HepG2 (cell line): ENCODE measurements around the gene ALOXE3. TPM values are rescaled to one million over a fixed set of nuclear protein-coding genes. Genes with fewer than 3 reads are reported as not detected.
A peak's percentile ranks its signal among the peaks of the same experiment; 100 is the strongest.

Experiments used
- BRD4 ChIP-seq: sonication (generic); formaldehyde crosslinking; IDR thresholded peaks from 2 replicates; pipeline ENCODE4 v1.4.0; 2020; ENCODE audit warnings: missing genetic modification reagents
- CBX1 ChIP-seq: IDR thresholded peaks from one replicate; pipeline ENCODE4 v1.6.1; 2016; ENCODE audit warnings: antibody characterized with exemption, low read depth
- CEBPZ ChIP-seq: IDR thresholded peaks from 2 replicates; pipeline ENCODE4 v1.6.1; 2012; ENCODE audit warnings: low read length, improper control_type of control experiment
- CHD4 ChIP-seq: fragments of 200-600 bp; sonication (generic); IDR thresholded peaks from 2 replicates; pipeline ENCODE4 v1.7.0; 2017; ENCODE audit warnings: mild to moderate bottlenecking, low read length, borderline replicate concordance
- DBP ChIP-seq: sonication (generic); formaldehyde crosslinking; IDR thresholded peaks from 2 replicates; pipeline ENCODE4 v1.4.0; 2020; ENCODE audit warnings: missing genetic modification reagents; ENCODE audit errors: not compliant biosample characterization
- FOXP1 ChIP-seq, 2 experiments: fragments of 450-650 bp in 1 of 2; IDR thresholded peaks; 2 replicates each; pipeline ENCODE4 v1.6.1; 2017 to 2018; ENCODE audit warnings: antibody characterized with exemption in 1 of 2
- FUBP1 ChIP-seq: sonication (generic); formaldehyde crosslinking; IDR thresholded peaks from 2 replicates; pipeline ENCODE4 v1.5.1; 2020; ENCODE audit warnings: missing genetic modification reagents, mild to moderate bottlenecking, borderline replicate concordance
- GATAD2A ChIP-seq: IDR thresholded peaks from 2 replicates; pipeline ENCODE4 v1.6.1; 2016
- GLMP ChIP-seq: sonication (generic); formaldehyde crosslinking; IDR thresholded peaks from 2 replicates; pipeline ENCODE4 v1.9.0; 2021; ENCODE audit warnings: missing genetic modification reagents, mild to moderate bottlenecking, borderline replicate concordance
- KLF15 ChIP-seq: sonication (generic); formaldehyde crosslinking; IDR thresholded peaks from 2 replicates; pipeline ENCODE4 v1.8.1; 2023; ENCODE audit warnings: borderline replicate concordance, mild to moderate bottlenecking, inconsistent platforms, missing genetic modification reagents, mixed read lengths
- NFE2 ChIP-seq: sonication (generic); formaldehyde crosslinking; IDR thresholded peaks from 2 replicates; pipeline ENCODE4 v1.4.0; 2020; ENCODE audit warnings: missing genetic modification reagents
- NR2F2 ChIP-seq: IDR thresholded peaks from 2 replicates; pipeline ENCODE4 v1.6.1; 2012; ENCODE audit warnings: low read depth, inconsistent platforms, borderline replicate concordance
- PRDM4 ChIP-seq: sonication (generic); formaldehyde crosslinking; IDR thresholded peaks from 2 replicates; pipeline ENCODE4 v1.9.0; 2021; ENCODE audit warnings: missing genetic modification reagents, borderline replicate concordance
- RORA ChIP-seq: sonication (generic); formaldehyde crosslinking; IDR thresholded peaks from 2 replicates; pipeline ENCODE4 v1.5.0; 2020; ENCODE audit warnings: mild to moderate bottlenecking, missing genetic modification reagents, moderate library complexity
- SNRNP70 ChIP-seq: fragments of 200-400 bp; formaldehyde crosslinking; IDR thresholded peaks from 2 replicates; pipeline ENCODE4 v1.6.1; 2017; ENCODE audit warnings: mild to moderate bottlenecking, low read depth, low read length, moderate library complexity
- TBX2 ChIP-seq: sonication (generic); formaldehyde crosslinking; IDR thresholded peaks from 2 replicates; pipeline ENCODE4 v1.5.0; 2020; ENCODE audit warnings: missing genetic modification reagents, mild to moderate bottlenecking, borderline replicate concordance
- ZNF512 ChIP-seq: sonication (generic); formaldehyde crosslinking; IDR thresholded peaks from 2 replicates; pipeline ENCODE4 v1.4.0; 2020; ENCODE audit warnings: mild to moderate bottlenecking, missing genetic modification reagents
- ZNF773 ChIP-seq: sonication (generic); formaldehyde crosslinking; IDR thresholded peaks from 2 replicates; pipeline ENCODE4 v1.4.0; 2020; ENCODE audit warnings: missing genetic modification reagents, borderline replicate concordance
- polyA plus RNA-seq, 8 experiments: library from polyadenylated mRNA; depleted of rRNA in 3 of 8; stranded (reverse) in 7 of 8; unstranded in 1 of 8; fragments of >200 nt; fragmentation: Illumina TruSeq in 4 of 8; extraction: Trizol in 4 of 8; gene quantifications; 2 replicates each; pipeline versions ENCODE4 v1.2.1 to v1.2.3, GENCODE V29; 2011 to 2016; ENCODE audit warnings: low read depth in 4 of 8, missing spikeins in 1 of 8, mixed read lengths in 1 of 8; ENCODE audit not compliant: insufficient read depth in 1 of 8
- total RNA-seq, 5 experiments: library from RNA; depleted of rRNA; stranded (reverse); fragments of >200 nt; fragmentation: Illumina TruSeq; extraction: Trizol; gene quantifications; 2 replicates each; pipeline ENCODE4 v1.2.3, GENCODE V29; 2016; ENCODE audit warnings: low read depth in 1 of 5

Gene ALOXE3
- total and polyA plus RNA-seq, 2 of the 13 experiments (the other 11 are each of a cell fraction or from before 2014, with no cell fraction given): 0.07 TPM; not detected in 1

GRCh38 chr17:8125947-8126490 lies 7.7 kb upstream of the ALOXE3 start (continued):
- TF ChIP-seq BRD4 (CRISPR knock-in tag) (no peak), DBP (CRISPR knock-in tag) (no peak), SNRNP70 (no peak), CBX1 (no peak), CHD4 (no peak), KLF15 (CRISPR knock-in tag) (no peak), GATAD2A (CRISPR knock-in tag) (0 out of 2 replicates have a peak, but pooled peaks have one; percentile 6), GLMP (CRISPR knock-in tag) (no peak), PRDM4 (no peak), FUBP1 (CRISPR knock-in tag) (no peak), NR2F2 (no peak), RORA (CRISPR knock-in tag) (no peak), NFE2 (CRISPR knock-in tag) (no peak), TBX2 (CRISPR knock-in tag) (no peak), ZNF773 (no peak), CEBPZ (no peak), ZNF512 (CRISPR knock-in tag) (no peak), FOXP1 (IDR thresholded peaks at IDR 0.05) (no peak), FOXP1 (CRISPR knock-in tag; IDR thresholded peaks at IDR 0.05) (no peak)
